Neural cell (in vitro differentiated cells): ENCODE data around the gene DOCK10.

Experiments
- POLR2AphosphoS5 ChIP-seq: IDR thresholded peaks from 2 replicates; pipeline ENCODE4 v1.6.1; 2012
- TF ChIP-seq, protein P1 (sequence below): IDR thresholded peaks from 2 replicates; pipeline ENCODE4 v1.6.1; 2012; ENCODE audit warnings: borderline replicate concordance
- TF ChIP-seq, protein P2 (sequence below): fragments of 450-650 bp; IDR thresholded peaks from 2 replicates; pipeline ENCODE4 v1.5.1; 2014; ENCODE audit warnings: antibody characterized with exemption, mild to moderate bottlenecking, moderate library complexity; ENCODE audit not compliant: poor library complexity, severe bottlenecking

GRCh38 chr2:225022188-225022587, 20.1 kb downstream of the DOCK10 start:
- TF ChIP-seq, protein P1, sequence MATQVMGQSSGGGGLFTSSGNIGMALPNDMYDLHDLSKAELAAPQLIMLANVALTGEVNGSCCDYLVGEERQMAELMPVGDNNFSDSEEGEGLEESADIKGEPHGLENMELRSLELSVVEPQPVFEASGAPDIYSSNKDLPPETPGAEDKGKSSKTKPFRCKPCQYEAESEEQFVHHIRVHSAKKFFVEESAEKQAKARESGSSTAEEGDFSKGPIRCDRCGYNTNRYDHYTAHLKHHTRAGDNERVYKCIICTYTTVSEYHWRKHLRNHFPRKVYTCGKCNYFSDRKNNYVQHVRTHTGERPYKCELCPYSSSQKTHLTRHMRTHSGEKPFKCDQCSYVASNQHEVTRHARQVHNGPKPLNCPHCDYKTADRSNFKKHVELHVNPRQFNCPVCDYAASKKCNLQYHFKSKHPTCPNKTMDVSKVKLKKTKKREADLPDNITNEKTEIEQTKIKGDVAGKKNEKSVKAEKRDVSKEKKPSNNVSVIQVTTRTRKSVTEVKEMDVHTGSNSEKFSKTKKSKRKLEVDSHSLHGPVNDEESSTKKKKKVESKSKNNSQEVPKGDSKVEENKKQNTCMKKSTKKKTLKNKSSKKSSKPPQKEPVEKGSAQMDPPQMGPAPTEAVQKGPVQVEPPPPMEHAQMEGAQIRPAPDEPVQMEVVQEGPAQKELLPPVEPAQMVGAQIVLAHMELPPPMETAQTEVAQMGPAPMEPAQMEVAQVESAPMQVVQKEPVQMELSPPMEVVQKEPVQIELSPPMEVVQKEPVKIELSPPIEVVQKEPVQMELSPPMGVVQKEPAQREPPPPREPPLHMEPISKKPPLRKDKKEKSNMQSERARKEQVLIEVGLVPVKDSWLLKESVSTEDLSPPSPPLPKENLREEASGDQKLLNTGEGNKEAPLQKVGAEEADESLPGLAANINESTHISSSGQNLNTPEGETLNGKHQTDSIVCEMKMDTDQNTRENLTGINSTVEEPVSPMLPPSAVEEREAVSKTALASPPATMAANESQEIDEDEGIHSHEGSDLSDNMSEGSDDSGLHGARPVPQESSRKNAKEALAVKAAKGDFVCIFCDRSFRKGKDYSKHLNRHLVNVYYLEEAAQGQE: no peak
- TF ChIP-seq POLR2AphosphoS5: no peak
- TF ChIP-seq, protein P2, sequence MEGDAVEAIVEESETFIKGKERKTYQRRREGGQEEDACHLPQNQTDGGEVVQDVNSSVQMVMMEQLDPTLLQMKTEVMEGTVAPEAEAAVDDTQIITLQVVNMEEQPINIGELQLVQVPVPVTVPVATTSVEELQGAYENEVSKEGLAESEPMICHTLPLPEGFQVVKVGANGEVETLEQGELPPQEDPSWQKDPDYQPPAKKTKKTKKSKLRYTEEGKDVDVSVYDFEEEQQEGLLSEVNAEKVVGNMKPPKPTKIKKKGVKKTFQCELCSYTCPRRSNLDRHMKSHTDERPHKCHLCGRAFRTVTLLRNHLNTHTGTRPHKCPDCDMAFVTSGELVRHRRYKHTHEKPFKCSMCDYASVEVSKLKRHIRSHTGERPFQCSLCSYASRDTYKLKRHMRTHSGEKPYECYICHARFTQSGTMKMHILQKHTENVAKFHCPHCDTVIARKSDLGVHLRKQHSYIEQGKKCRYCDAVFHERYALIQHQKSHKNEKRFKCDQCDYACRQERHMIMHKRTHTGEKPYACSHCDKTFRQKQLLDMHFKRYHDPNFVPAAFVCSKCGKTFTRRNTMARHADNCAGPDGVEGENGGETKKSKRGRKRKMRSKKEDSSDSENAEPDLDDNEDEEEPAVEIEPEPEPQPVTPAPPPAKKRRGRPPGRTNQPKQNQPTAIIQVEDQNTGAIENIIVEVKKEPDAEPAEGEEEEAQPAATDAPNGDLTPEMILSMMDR: no peak
